HG03135 (cell line): ENCODE measurements around the gene FMO3.

Experiments
- ATAC-seq: cut with Tn5 transposase; IDR thresholded peaks from one replicate; pipeline ENCODE4 v1.9.1; 2021; ENCODE audit warnings: mild to moderate bottlenecking, moderate library complexity; ENCODE audit not compliant: unreplicated experiment

Gene FMO3

GRCh38 chr1:171155484-171155883 is 64.8 kb downstream of the FMO3 start:
- no peak for ATAC-seq

- no peak for ATAC-seq
These were observed 67.4 kb downstream of the FMO3 start for GRCh38 chr1:171158096-171158495.

GRCh38 chr1:171158551-171158950 is 67.8 kb downstream of the FMO3 start:
- no peak for ATAC-seq

GRCh38 chr1:171159148-171159547 is 68.4 kb downstream of the FMO3 start:
- ATAC-seq: no peak

GRCh38 chr1:171160211-171160610 is 69.5 kb downstream of the FMO3 start:
- no peak for ATAC-seq

- no peak for ATAC-seq
These were observed 70.1 kb downstream of the FMO3 start for GRCh38 chr1:171160639-171161354.

- ATAC-seq: no peak
These were observed 70.7 kb downstream of the FMO3 start for GRCh38 chr1:171161431-171161830.

- ATAC-seq: no peak
These were observed 75.7 kb downstream of the FMO3 start for GRCh38 chr1:171166361-171166760.
